Measurements from ENCODE around the gene NSA2. TPM values are rescaled to one million over a fixed set of nuclear protein-coding genes. Genes with fewer than 3 reads are reported as not detected.

Gene NSA2
- 56.8 and 103 TPM in 2 replicates for total RNA-seq

DNA sequence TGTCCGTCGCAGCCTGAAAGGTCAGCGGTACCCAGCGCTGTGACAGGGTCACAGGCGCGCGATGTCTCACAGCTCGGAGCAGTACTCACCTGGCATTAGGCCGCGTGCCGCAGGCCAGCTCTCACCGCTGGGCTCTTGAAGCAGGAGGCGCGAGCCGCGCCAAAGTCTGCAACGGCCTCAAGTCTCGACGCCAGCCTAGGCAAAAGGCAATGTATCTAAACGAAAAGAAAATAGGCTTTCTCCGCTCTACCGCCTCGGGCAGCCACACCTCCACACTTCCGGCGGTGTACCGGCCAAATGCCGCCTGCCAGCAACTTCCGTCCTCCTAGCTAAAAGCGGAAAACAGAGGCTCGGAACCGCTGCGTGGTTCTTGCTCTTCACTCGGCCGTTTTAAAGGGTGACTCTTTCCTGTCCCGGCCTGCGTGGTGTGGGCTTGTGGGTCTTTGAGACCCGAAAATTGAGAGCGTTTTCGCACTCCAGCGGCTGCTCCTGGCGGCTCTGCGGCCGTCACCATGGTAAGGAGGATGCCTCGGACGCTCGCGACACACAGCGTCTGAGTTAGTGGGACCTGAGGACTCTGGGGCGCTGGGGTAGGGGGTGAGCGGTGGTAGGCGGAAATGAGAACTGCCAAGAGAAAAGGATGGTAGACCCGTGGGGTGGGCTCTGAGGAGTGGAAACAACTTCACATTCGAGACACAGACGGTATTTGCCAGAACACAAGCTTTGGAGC, at the start of gene NSA2, which contains the start of gene GFM2:
Gene NSA2, plus strand, starts transcription at position 401 of the 730 bp plus-strand sequence. Its CDS starts 112 bp downstream, at position 513.
Gene GFM2, minus strand, starts transcription at position 269 of the 730 bp plus-strand sequence. CDS start 3,375 bp downstream, outside the sequence.

Other genes with a start within 250 kb of the NSA2 start
- 21.9 and 33.7 TPM in 2 replicates for gene ENC1, start 126.5 kb upstream of the NSA2 start, total RNA-seq
- 111 and 145 TPM in 2 replicates for gene HEXB, start 82.0 kb upstream of the NSA2 start, total RNA-seq
- gene GFM2, start 132 bp upstream of the NSA2 start, total RNA-seq = 24.1 and 33.3 TPM in 2 replicates
- gene FAM169A, start 99.1 kb downstream of the NSA2 start, total RNA-seq = 2.8 and 4.1 TPM in 2 replicates